GM23248 (cell line): Measurements from ENCODE around the gene RERE.

Experiments used
- EZH2 ChIP-seq: fragments of 200-600 bp; sonication (generic); IDR thresholded peaks from 2 replicates; pipeline ENCODE4 v1.6.1; 2018; ENCODE audit warnings: antibody characterized with exemption, mild to moderate bottlenecking; ENCODE audit not compliant: insufficient read depth, poor library complexity, severe bottlenecking
- EZH2phosphoT487 ChIP-seq: fragments of 200-600 bp; sonication (generic); IDR thresholded peaks from 2 replicates; pipeline ENCODE4 v1.6.1; 2018; ENCODE audit warnings: antibody characterized with exemption, moderate library complexity, mild to moderate bottlenecking, low read depth; ENCODE audit not compliant: insufficient read depth

- TF ChIP-seq EZH2phosphoT487, result no peak
- TF ChIP-seq EZH2, result no peak
These were observed 519 bp downstream of the RERE start for GRCh38 chr1:8816831-8817411.
